ENCODE data around the gene CORO6. TPM values are rescaled to one million over a fixed set of nuclear protein-coding genes. Genes with fewer than 3 reads are reported as not detected.

Gene CORO6
- polyA plus RNA-seq, 2 of the 4 experiments (the other 2 are of a cell fraction): 5.0 to 10.1 TPM

DNA sequence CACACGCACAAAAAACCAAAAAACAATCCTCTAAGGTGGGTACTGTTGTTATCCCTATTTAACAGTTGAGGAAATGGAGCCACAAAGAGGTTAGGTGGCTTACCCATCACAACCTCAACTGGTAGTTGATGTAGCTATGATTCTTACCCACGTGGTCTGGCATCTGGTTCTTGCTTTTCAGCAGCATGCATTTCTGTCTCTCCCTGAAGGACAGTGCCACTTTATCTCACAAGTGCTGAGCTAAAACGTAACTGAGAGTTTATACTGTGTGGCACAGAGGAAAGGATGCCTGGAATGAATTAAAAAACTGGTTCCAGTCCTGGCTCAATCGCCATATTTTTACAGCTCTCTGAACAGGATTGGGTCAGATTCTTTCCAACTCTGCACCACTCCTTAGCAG is 1.9 kb upstream of the CORO6 start:
- TF ChIP-seq TFCP2L1 (CRISPR knock-in tag; IDR thresholded peaks at IDR 0.05) (no peak), ESRRA (IDR thresholded peaks at IDR 0.05; ENCODE audit: borderline replicate concordance, low read length) (no peak)
- TF ChIP-seq, protein P1, sequence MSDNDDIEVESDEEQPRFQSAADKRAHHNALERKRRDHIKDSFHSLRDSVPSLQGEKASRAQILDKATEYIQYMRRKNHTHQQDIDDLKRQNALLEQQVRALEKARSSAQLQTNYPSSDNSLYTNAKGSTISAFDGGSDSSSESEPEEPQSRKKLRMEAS (IDR thresholded peaks at IDR 0.05): no peak
- TF ChIP-seq, protein P2, sequence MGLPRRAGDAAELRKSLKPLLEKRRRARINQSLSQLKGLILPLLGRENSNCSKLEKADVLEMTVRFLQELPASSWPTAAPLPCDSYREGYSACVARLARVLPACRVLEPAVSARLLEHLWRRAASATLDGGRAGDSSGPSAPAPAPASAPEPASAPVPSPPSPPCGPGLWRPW (IDR thresholded peaks at IDR 0.05): no peak
- TF ChIP-seq, protein P3, sequence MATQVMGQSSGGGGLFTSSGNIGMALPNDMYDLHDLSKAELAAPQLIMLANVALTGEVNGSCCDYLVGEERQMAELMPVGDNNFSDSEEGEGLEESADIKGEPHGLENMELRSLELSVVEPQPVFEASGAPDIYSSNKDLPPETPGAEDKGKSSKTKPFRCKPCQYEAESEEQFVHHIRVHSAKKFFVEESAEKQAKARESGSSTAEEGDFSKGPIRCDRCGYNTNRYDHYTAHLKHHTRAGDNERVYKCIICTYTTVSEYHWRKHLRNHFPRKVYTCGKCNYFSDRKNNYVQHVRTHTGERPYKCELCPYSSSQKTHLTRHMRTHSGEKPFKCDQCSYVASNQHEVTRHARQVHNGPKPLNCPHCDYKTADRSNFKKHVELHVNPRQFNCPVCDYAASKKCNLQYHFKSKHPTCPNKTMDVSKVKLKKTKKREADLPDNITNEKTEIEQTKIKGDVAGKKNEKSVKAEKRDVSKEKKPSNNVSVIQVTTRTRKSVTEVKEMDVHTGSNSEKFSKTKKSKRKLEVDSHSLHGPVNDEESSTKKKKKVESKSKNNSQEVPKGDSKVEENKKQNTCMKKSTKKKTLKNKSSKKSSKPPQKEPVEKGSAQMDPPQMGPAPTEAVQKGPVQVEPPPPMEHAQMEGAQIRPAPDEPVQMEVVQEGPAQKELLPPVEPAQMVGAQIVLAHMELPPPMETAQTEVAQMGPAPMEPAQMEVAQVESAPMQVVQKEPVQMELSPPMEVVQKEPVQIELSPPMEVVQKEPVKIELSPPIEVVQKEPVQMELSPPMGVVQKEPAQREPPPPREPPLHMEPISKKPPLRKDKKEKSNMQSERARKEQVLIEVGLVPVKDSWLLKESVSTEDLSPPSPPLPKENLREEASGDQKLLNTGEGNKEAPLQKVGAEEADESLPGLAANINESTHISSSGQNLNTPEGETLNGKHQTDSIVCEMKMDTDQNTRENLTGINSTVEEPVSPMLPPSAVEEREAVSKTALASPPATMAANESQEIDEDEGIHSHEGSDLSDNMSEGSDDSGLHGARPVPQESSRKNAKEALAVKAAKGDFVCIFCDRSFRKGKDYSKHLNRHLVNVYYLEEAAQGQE (IDR thresholded peaks at IDR 0.05): no peak
- TF ChIP-seq, protein P4, sequence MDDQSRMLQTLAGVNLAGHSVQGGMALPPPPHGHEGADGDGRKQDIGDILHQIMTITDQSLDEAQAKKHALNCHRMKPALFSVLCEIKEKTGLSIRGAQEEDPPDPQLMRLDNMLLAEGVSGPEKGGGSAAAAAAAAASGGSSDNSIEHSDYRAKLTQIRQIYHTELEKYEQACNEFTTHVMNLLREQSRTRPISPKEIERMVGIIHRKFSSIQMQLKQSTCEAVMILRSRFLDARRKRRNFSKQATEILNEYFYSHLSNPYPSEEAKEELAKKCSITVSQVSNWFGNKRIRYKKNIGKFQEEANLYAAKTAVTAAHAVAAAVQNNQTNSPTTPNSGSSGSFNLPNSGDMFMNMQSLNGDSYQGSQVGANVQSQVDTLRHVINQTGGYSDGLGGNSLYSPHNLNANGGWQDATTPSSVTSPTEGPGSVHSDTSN (IDR thresholded peaks at IDR 0.05): no peak
- POLR2A ChIA-PET: interaction anchor here (1.0 to 1.1 kb wide), 2 partner anchors 11 to 15 kb away, joined by 3 to 4 read pairs; no protein-coding TSS in a partner anchor
- CTCF ChIA-PET: interaction anchor here (1.0 to 23.2 kb wide), 13 partner anchors 8 to 469 kb away, joined by 3 to 447 read pairs (median 5); partner anchors contain the start of genes ABHD15 and TP53I13
- no peak overlapping the region for H3K27ac ChIP-seq
- ATAC-seq (no peak), FAIRE-seq (no peak), DNase-seq (ENCODE audit: low read depth in 1 of 2, low spot score in 1 of 2) (no peak)
- H3K4me3 ChIP-seq: no peak overlapping the region
- 89% methylated on average over 4 of the region's 4 CpGs for WGBS (ENCODE audit: missing lambda C conversion rate)
- H3K4me2 ChIP-seq: no peak overlapping the region
- no peaks in the 10 kb centered on the region for H3K9me3 ChIP-seq
- H3K4me1 ChIP-seq: peaks cover 23% of the 10 kb centered on the region

DNA sequence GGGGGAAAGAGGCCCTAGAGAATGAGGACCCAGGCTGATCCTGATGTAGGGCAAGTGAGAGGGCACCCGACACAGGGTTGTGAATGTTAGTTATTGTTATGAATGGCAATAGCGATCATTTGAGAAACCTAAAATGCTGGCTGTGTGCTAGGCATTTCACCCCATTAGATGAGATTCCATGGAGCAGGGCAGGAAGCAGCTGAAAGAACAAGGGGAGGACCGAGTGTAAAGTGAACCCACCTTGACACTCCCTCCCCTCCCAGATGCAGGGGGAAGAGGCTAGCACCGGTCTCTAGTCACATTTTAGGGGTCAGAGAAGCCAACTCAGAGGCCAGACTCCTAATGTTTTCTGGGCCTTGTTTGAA is 553 bp upstream of the CORO6 start:
- Histone ChIP-seq H3K9me3 (no peaks in the 10 kb centered on the region), H3K27ac (0 out of 6 replicates have a peak overlapping the region, but pooled peaks of 1 of the 2 experiments have one; percentile 83), H3K4me1 (peaks cover 34% of the 10 kb centered on the region), H3K4me2 (peak overlapping the region; percentile 89), H3K4me3 (peak overlapping the region; percentile 61; the same call in 1 of the 3 replicates)
- WGBS (ENCODE audit: missing lambda C conversion rate): 70% methylated on average over 4 of the region's 4 CpGs
- POLR2A ChIA-PET: interaction anchor here (1.0 kb wide), 1 partner anchor 32 kb away, joined by 4 read pairs; no protein-coding TSS in a partner anchor
- DNase-seq (ENCODE audit: low read depth in 1 of 2, low spot score in 1 of 2): no peak
- ATAC-seq: no peak
- CTCF ChIA-PET: interaction anchor here (0.7 to 23.2 kb wide), 8 partner anchors 10 to 470 kb away, joined by 3 to 447 read pairs (median 5); partner anchors contain the start of genes ABHD15, SSH2 and TP53I13
- no peak for FAIRE-seq
- TF ChIP-seq MAFK (IDR thresholded peaks at IDR 0.05; ENCODE audit: partially characterized antibody): no peak

DNA sequence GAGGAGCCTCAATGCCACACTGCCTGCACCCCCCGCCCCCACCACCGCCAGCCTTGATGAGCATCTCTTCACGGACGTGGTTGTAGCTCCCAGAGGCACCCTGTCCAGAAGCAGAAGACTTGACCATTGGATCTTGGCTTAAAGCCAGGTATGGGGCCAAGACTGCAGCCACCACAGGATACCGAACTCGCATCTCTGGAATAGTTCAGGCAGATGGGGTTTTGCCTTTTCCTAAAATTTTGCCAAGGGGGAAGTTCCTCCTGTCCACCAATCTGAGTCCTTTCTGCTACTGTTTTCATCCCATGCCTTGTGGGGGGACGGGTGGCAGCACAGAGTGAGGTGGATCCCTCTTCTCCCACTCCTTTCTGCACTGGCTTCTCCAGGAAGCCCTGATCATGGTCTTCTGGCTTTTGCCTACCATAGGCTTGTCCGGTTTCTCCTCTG is 939 bp downstream of the CORO6 start:
- Histone ChIP-seq H3K4me1 (peaks cover 43% of the 10 kb centered on the region), H3K4me2 (peak overlapping the region; percentile 89), H3K4me3 (peak overlapping the region; percentile 61), H3K9me3 (no peaks in the 10 kb centered on the region), H3K27ac (peak overlapping the region; percentile 56 to 83; a peak in 4 of 6 replicates)
- CTCF ChIA-PET: interaction anchor here (0.8 to 23.2 kb wide), 10 partner anchors 8 to 472 kb away, joined by 3 to 447 read pairs (median 18); partner anchors contain the start of genes ABHD15, ANKRD13B, SSH2 and TP53I13
- ATAC-seq: peak in 1 of 2 experiments; percentile 6; a peak in 2 of 6 replicates
- no peak for TF ChIP-seq SMC3 (IDR thresholded peaks at IDR 0.05)
- TF ChIP-seq, protein P5, sequence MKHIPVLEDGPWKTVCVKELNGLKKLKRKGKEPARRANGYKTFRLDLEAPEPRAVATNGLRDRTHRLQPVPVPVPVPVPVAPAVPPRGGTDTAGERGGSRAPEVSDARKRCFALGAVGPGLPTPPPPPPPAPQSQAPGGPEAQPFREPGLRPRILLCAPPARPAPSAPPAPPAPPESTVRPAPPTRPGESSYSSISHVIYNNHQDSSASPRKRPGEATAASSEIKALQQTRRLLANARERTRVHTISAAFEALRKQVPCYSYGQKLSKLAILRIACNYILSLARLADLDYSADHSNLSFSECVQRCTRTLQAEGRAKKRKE (CRISPR knock-in tag; IDR thresholded peaks at IDR 0.05; ENCODE audit: low read depth): no peak
- TF ChIP-seq ZNF302 (CRISPR knock-in tag; IDR thresholded peaks at IDR 0.05): no peak
- no peak for TF ChIP-seq FOSB (CRISPR knock-in tag; IDR thresholded peaks at IDR 0.05)
- no peak for TF ChIP-seq NPAS2 (CRISPR knock-in tag; IDR thresholded peaks at IDR 0.05; ENCODE audit: borderline replicate concordance)
- no peak for TF ChIP-seq CHD2 (IDR thresholded peaks at IDR 0.05; ENCODE audit: low read length, partially characterized antibody)
- no peak for TF ChIP-seq CBX8 (IDR thresholded peaks at IDR 0.05)
- TF ChIP-seq GATA3 (IDR thresholded peaks at IDR 0.05; ENCODE audit: borderline replicate concordance): no peak
- no peak for TF ChIP-seq HEYL (CRISPR knock-in tag; IDR thresholded peaks at IDR 0.05)
- TF ChIP-seq, protein P2 (IDR thresholded peaks at IDR 0.05): no peak
- POLR2A ChIA-PET: no interaction called here
- no peak for DNase-seq (ENCODE audit: low read depth in 1 of 2, low spot score in 1 of 2)
- no peak for FAIRE-seq
- 78% methylated on average over 7 of the region's 8 CpGs for WGBS (ENCODE audit: missing lambda C conversion rate)

Data from A549 (cell line).